HG03135 (cell line): Measurements from ENCODE around the gene TMEM165.

Source experiments
- ATAC-seq: cut with Tn5 transposase; IDR thresholded peaks from one replicate; pipeline ENCODE4 v1.9.1; 2021; ENCODE audit warnings: mild to moderate bottlenecking, moderate library complexity; ENCODE audit not compliant: unreplicated experiment

Gene TMEM165

DNA sequence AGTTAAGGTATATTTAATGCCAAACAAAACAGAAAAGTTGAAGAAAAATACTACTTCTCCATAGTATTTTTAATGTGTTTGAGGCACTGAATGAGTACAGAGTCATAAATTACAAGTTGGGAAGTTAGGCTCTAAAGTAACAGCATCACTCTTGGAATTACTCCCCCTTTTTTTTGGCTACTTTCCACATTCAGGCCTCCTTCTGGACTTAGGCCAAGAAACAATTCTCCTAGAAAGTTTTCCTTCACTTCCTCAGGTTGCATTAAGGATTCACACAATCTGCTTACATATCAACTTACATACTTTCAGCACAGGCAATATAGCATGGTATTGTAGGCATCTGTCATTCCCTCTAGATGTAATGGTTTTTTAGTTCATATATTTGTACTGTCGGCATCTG, 52.1 kb downstream of the TMEM165 start:
- ATAC-seq: no peak

DNA sequence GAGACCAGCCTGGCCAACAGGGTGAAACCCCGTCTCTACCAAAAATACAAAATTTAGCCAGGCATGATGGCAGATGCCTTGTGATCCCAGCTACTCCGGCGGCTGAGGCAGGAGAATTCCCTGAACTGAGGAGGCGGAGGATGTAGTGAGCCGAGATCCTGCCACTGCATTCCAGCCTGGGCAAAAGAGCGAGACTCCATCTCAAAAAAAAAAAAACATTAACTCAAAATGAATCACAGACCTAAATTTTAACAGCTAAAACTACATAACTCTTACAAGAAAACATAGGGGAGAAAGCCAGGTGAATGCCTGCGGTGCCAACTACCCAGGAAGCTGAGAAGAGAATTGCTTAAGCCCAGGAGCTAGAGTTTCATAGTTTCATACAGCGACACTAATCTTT, 54.8 kb downstream of the TMEM165 start:
- no peak for ATAC-seq

DNA sequence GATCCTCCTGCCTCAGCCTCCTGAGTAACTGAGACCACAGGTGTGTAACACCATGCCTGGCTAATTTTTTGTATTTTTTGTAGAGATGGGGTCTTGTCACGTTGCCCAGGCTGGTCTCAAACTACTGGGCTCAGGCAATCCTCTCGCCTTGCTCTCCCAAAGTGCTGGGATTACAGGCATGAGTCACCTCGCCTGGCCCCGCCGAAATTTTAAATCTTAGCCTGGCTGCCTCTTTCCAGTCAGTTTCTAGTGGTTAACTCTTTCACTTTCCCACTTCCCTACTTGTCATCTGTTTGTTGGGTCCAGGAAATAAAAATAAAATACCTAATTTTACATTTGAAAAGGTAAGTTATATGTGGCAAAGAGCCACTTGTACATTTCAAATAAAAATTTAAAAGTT, 62.4 kb downstream of the TMEM165 start:
- ATAC-seq: no peak

DNA sequence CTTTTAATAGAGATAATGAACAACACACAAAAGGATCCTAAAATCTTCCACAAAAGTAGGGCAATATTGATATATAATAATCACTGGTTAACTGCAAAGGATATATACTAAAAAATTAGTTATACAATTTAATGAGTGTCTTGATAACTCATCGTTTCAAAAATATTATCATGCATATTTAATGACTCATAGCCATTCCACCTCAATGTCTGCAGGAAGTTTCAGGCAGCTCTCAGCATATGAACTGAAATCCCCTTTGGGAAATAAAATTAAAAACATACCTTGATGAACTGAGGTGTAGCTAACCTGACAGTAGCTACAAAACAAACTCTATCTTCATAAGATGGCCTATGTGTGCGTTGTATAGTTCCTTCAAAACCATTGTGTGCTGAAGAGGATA, 62.9 kb downstream of the TMEM165 start:
- no peak for ATAC-seq

DNA sequence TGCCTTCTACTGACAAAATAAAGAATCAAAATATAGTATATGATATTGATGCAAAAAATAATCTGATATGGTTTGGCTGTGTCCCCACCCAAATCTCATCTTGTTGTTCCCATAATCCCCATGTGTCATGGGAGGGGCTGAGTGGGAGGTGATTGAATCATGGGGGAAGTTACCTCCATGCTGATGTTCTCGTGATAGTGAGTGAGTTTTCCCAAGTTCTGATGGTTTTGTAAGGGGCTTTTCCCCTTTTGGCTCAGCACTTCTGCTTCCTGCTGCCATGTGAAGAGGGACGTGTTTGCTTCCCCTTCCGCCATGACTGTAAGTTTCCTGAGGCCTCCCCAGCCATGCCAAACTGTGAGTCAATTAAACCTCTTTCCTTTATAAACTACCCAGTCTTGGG, 70.2 kb downstream of the TMEM165 start:
- no peak for ATAC-seq

DNA sequence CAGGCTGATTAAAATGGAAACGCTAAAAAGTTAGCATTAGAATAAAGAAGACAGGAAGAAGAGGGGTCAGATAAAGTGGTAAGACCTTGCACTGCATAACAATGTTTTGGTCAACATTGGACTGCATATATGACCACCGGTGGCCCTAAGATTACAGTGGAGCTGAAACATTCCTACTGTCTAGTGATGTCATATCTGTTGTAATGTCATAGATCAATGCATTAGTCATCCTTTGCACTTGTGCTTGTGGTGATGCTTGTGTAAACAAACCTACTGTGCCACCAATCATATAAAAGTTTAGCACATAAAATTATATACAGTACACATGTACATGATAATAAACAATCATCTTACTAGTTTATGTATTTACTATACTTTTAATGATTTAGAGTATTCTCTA, 73.0 kb downstream of the TMEM165 start:
- no peak for ATAC-seq

DNA sequence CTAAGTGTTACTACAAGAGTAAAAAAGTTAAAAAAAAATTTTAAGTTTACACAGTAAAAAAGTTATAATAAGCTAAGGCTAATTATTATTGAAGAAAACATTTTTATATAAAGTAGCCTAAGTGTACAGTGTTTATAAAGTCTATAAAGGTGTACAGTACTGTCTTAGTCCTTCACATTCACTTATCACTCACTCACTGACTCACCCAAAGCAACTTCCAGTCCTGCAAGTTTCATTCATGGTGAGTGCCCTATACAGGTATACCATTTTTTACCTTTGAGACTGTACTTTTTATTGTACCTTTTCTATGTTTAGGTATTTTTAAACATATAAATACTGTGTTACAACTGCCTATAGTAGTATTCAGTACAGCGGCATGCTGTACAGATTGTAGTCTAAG, 74.2 kb downstream of the TMEM165 start:
- no peak for ATAC-seq
